ENCODE results near the gene PLEKHA7.

The PLEKHA7 gene

DNA sequence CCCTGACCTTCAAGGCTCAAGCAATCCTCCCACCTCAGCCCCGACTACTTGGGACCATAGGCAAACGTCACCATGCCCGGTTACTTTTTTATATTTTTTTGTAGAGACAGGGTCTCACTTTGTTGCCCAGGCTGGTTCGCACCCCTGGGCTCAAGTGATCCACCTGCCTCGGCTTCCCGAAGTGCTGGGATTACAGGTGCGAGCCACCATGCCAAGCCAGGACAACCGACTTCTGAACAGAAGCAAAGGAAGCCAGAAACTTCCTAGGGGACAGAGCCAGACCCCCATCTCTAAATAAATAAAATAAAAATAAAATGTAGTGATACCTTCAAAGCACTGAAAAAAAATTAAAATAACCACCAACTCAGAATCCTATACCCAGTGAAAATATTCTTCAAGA, 249.3 kb downstream of the PLEKHA7 start:
- Histone ChIP-seq H2AFZ (ENCODE audit: low read depth) (no peak overlapping the region), H3K27me3 (ENCODE audit: insufficient read depth, low read depth) (no peaks in the 10 kb centered on the region), H3K36me3 (ENCODE audit: insufficient read depth) (no peaks in the 10 kb centered on the region), H3K4me3 (IDR thresholded peaks at IDR 0.05; ENCODE audit: insufficient read depth, low read depth, low read length) (no peak overlapping the region), H3K79me2 (ENCODE audit: insufficient read depth, low read depth) (no peaks in the 10 kb centered on the region), H3K27ac (no peak overlapping the region), H4K20me1 (ENCODE audit: insufficient read depth) (no peaks in the 10 kb centered on the region), H3K9ac (no peak overlapping the region), H3K4me1 (ENCODE audit: low read depth, poor library complexity, severe bottlenecking) (no peaks in the 10 kb centered on the region), H3K4me2 (no peak overlapping the region)
- TF ChIP-seq, protein P1, sequence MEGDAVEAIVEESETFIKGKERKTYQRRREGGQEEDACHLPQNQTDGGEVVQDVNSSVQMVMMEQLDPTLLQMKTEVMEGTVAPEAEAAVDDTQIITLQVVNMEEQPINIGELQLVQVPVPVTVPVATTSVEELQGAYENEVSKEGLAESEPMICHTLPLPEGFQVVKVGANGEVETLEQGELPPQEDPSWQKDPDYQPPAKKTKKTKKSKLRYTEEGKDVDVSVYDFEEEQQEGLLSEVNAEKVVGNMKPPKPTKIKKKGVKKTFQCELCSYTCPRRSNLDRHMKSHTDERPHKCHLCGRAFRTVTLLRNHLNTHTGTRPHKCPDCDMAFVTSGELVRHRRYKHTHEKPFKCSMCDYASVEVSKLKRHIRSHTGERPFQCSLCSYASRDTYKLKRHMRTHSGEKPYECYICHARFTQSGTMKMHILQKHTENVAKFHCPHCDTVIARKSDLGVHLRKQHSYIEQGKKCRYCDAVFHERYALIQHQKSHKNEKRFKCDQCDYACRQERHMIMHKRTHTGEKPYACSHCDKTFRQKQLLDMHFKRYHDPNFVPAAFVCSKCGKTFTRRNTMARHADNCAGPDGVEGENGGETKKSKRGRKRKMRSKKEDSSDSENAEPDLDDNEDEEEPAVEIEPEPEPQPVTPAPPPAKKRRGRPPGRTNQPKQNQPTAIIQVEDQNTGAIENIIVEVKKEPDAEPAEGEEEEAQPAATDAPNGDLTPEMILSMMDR (conservative IDR thresholded peaks at IDR 0.05; ENCODE audit: low read depth, low read length): no peak

DNA sequence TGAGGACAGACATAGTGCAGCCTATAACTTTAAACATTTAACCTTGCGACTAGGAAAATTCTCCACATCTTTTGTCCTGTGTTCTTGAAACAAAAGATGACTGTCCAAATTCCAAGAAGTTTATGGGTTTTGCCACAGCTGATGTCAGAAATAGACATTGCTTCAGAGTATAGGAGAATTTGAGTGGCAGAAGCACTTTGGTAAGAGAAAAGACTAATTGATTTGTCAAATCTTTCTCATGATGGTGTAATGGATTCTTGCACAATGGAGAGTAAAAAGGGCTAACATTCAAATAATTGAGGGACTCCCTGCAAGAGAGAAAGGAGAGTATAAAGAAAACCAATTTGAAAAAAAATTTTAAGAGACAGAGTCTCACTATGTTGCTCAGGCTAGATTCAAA, 250.5 kb downstream of the PLEKHA7 start:
- no peaks in the 10 kb centered on the region for H4K20me1 ChIP-seq (ENCODE audit: insufficient read depth)
- H3K27ac ChIP-seq: no peak overlapping the region
- no peak overlapping the region for H3K4me3 ChIP-seq (IDR thresholded peaks at IDR 0.05; ENCODE audit: insufficient read depth, low read depth, low read length)
- no peak overlapping the region for H3K9ac ChIP-seq
- H3K4me1 ChIP-seq (ENCODE audit: low read depth, poor library complexity, severe bottlenecking): no peaks in the 10 kb centered on the region
- H3K4me2 ChIP-seq: no peak overlapping the region
- H2AFZ ChIP-seq (ENCODE audit: low read depth): no peak overlapping the region
- H3K36me3 ChIP-seq (ENCODE audit: insufficient read depth): no peaks in the 10 kb centered on the region
- H3K79me2 ChIP-seq (ENCODE audit: insufficient read depth, low read depth): no peaks in the 10 kb centered on the region
- TF ChIP-seq, protein P1 (conservative IDR thresholded peaks at IDR 0.05; ENCODE audit: low read depth, low read length): no peak
- no peaks in the 10 kb centered on the region for H3K27me3 ChIP-seq (ENCODE audit: insufficient read depth, low read depth)

DNA sequence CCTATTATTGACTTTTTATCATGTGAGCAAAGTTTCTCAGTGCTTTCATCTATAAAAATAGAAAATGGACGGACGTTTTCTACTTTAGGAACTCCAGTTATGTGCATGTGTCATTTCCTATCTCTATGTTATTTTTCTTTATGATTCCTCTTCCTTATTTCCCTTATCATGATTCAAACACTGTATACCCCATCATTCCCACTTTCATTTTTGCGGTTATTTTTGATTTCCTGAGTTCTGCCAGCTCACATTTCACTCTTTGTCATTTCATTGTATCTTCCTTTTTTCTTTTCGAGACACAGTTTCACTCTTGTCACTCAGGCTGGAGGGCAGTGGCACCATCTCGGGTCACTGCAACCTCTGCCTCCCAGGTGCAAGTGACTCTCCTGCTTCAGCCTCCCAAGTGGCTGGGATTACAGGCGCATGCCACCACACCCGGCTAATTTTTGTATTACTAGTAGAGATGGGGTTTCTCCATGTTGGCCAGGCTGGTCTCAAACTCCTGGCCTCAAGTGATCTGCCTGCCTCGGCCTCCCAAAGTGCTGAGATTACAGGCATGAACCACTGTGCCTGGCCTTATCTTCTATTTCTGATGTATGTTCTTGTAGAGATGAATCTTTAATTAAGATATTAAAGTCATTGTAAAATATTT, 254.2 kb downstream of the PLEKHA7 start:
- Histone ChIP-seq H3K27ac (no peak overlapping the region), H3K4me3 (IDR thresholded peaks at IDR 0.05; ENCODE audit: insufficient read depth, low read depth, low read length) (no peak overlapping the region), H2AFZ (ENCODE audit: low read depth) (no peak overlapping the region), H3K4me2 (no peak overlapping the region), H3K4me1 (ENCODE audit: low read depth, poor library complexity, severe bottlenecking) (no peaks in the 10 kb centered on the region), H3K79me2 (ENCODE audit: insufficient read depth, low read depth) (no peaks in the 10 kb centered on the region), H3K36me3 (ENCODE audit: insufficient read depth) (no peaks in the 10 kb centered on the region), H3K27me3 (ENCODE audit: insufficient read depth, low read depth) (no peaks in the 10 kb centered on the region), H4K20me1 (ENCODE audit: insufficient read depth) (no peaks in the 10 kb centered on the region), H3K9ac (no peak overlapping the region)
- TF ChIP-seq, protein P1 (conservative IDR thresholded peaks at IDR 0.05; ENCODE audit: low read depth, low read length): no peak

DNA sequence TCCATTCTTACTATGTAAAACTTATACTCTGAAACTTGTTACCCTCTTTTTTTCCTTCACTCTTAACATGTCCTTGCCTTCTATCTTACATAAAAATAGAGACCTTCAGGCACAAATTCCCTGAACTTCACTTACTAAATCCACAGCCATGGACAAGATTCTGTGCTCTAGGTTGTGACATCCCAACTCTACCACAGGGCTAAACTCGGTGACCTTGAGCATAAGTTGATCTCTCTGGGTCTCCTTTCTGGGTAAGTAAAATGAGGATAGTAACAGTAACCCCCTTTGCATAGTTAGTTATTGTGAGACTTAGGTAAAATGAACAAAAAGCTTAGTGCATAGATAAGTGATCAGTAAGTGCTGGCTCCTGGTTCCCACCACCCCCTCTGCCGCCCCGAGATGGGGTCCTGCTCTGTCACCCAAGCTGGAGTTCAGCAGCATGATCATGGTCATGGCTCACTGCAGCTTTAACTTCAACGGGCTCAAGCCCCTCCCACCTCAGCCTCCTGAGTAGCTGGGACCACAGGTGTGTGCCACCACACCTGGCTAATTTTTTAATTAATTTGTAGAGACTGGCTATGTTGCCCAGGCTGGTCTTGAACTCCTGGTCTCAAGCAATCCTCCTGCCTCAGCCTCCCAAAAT, 255.7 kb downstream of the PLEKHA7 start:
- H4K20me1 ChIP-seq (ENCODE audit: insufficient read depth): no peaks in the 10 kb centered on the region
- H3K4me3 ChIP-seq (IDR thresholded peaks at IDR 0.05; ENCODE audit: insufficient read depth, low read depth, low read length): no peak overlapping the region
- H3K27me3 ChIP-seq (ENCODE audit: insufficient read depth, low read depth): no peaks in the 10 kb centered on the region
- H3K4me2 ChIP-seq: no peak overlapping the region
- H3K27ac ChIP-seq: no peak overlapping the region
- TF ChIP-seq, protein P1 (conservative IDR thresholded peaks at IDR 0.05; ENCODE audit: low read depth, low read length): no peak
- H3K9ac ChIP-seq: no peak overlapping the region
- no peaks in the 10 kb centered on the region for H3K79me2 ChIP-seq (ENCODE audit: insufficient read depth, low read depth)
- H3K4me1 ChIP-seq (ENCODE audit: low read depth, poor library complexity, severe bottlenecking): no peaks in the 10 kb centered on the region
- H2AFZ ChIP-seq (ENCODE audit: low read depth): no peak overlapping the region
- H3K36me3 ChIP-seq (ENCODE audit: insufficient read depth): no peaks in the 10 kb centered on the region
